Activated CD8-positive, alpha-beta memory T cell treated with anti-CD3 and anti-CD28 coated beads, Interleukin-2, amount 50 U/mL, for 24 hours (primary cell): ENCODE results near the gene FBXO11.

Experiments
- DNase-seq: peaks from one replicate; pipeline ENCODE4 v3.0.0-alpha.2; 2020; ENCODE audit errors: extremely low read depth

FBXO11 gene

DNA sequence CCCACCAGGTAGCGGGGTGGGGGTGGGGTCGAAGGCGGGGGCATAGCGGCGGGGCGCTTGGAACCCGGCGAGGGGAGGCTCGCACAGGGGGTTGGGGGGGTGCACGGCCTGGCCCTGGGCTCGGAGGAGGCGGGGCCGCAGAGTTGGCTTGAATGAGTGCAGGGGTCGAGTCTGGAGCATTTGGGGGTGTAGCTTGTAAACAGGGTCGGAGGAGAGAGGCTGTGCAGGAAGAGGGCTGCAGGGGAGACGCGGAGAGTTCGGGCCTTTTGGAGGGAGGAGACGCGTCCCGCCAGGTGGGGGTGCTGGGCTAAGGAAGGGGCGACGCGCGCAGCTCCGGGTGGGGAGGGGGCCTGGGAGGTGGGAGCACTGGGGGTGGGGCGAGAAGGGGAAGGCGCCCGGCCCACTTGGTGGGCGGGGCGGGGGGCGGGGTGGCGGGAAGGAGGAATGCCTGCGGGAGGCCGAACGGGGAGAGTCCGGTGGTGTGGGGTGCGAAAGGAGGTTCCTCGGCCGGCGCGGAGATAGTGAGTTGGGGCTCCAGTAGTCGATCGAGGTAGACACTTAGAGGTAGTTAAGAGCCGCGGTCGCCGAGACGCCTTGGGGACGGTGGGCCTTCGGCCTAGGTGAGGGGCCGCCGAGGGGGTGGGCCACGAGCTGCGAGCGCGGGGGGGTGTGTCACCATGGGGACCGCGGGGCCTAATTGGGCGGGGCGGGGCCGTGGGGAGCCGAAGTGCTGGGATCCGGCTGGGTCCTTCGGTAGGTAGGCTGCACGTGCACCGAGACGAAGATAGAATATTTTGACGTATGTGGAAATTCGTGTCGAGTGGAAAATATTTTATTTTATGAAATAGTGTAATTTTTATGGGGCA is 122.6 kb downstream of the FBXO11 start:
- peak; percentile 5 for DNase-seq

DNA sequence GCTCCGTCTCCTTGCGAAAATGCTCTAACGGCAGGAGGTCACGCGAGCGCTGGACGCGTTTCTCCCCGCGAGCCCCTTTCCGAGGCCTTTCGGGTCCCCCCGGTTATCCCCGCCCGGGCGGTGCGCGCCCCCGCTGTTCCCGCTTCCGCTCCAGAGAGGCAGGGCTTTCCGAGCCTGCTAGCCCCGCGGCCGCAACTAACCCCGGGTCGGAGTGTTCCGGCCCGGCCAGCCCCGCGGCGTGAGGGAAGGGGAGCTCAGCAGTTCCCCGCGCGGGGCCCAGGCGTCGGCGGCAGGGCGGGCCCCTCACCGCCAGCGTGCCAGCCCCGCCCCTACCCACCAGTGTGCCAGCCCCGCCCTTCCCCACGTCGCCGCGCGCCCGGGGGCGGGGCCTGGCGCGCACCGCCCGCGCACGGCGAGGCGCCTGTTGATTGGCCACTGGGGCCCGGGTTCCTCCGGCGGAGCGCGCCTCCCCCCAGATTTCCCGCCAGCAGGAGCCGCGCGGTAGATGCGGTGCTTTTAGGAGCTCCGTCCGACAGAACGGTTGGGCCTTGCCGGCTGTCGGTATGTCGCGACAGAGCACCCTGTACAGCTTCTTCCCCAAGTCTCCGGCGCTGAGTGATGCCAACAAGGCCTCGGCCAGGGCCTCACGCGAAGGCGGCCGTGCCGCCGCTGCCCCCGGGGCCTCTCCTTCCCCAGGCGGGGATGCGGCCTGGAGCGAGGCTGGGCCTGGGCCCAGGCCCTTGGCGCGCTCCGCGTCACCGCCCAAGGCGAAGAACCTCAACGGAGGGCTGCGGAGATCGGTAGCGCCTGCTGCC is 123.4 kb downstream of the FBXO11 start, which contains the start of gene MSH6:
Gene MSH6, plus strand, starts transcription at position 475 of the 815 bp plus-strand sequence. Its CDS starts 89 bp downstream, at position 564.
- DNase-seq = peak; percentile 51

DNA sequence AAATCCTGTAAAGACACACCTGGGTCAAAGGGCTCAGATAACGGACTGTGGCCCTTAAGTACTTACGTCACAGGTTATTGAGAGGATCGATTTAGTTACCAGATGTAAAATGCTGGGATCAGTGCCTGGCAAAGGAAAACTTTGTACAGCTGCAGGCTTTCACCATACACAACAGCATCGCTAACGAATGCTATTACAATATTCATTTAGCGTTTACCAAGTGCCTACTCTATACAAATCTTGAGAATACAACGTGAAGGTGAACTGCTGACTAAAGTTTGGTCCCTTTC is 124.0 kb downstream of the FBXO11 start:
- DNase-seq = no peak

DNA sequence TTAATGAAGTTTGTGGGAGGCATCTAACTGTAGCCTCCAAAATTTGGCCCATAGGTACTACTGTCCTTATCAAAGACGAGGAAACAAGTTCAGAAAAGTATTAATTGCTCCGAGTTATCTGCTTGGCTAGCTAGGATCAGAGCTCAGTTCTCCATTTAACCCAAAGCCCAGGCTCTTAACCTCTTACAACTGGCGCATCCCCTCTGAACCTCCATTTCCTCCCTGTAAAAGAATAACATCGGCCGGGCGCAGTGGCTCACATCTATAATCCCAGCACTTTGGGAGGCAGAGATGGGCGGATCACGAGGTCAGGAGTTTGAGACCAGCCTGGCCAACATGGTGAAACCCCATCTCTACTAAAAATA is 126.9 kb downstream of the FBXO11 start:
- DNase-seq = no peak

DNA sequence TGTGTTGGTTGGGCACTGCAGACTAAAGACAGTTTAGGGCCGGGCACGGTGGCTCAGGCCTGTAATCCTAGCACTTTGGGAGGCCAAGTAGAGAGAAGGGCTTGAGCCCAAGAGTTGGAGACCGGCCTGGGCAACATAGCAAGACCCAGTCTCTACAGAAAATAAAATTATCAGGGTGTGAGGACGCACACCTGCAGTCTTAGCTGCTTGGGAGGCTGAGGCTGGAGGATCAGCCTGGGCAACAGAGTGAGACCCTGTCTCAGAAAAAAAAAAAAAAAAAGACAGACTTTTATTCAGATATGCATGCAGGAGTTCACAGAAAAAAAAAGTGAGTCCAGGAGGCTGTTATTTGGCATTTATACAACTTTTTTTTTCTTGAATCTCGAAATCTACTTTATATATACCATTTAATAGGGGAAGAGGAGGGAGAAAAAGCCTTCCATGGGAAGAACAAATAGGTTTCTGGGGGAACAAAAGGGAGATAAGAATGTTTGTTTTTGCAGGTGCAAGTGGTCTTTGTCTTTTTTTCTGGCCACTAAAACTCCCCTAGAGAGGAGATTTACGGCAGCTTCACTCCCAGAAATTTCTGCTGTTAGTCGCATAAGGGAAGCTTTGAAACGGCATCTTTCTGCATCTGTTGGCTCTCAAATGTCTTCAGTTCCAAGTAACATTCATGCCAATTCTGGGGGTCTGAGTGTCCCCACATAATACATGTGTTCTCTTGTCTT is 127.4 kb downstream of the FBXO11 start:
- DNase-seq = no peak

DNA sequence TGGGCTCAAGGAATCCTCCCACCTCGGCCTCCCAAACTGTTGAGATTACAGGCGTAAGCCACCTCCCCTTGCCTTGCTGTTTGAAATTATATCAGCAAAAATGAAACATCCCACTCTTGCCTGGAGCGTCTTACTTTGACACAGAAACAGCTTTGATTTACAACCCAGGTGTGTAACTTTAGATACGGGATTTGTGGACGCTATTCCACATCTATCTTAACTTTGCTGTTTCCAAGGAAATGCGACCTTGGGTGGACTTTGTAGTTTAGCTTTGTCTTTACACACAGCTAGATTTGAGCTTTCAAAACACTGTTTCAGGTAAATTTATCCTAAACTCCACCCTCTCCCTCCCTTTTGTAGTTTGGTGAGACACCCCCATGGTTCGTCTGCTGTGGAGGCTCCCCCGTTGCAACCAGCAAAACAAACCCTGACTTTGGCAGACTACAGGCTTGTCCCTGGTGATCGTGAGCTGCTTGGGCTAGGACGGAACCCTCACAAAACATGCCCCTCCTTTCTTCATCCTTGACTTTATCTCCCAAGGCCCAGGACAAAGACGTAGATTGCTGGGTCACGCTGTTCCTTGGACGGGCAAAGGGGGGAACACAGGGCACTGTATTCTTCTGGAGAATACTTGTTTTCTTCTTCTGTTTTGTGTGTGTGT is 128.9 kb downstream of the FBXO11 start:
- no peak for DNase-seq

DNA sequence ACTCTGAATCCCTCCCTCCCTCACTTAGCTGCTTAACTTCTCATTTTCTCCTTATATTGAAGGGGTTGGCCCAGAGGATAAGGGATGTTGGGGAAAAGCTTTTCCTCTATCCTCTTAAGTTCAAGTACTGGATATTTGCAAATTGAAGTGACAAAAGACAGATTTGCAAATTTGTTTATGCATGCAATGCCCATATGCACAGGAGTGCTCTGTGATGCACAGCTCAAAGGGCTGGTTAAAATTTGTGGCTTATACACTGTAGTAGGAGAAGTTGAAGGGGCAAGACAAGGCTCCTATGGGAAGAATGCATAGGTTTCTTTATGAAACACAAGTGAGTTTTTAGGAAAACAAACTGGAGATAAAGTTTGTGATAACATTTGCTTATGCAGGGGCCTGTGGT is 131.7 kb downstream of the FBXO11 start:
- no peak for DNase-seq

DNA sequence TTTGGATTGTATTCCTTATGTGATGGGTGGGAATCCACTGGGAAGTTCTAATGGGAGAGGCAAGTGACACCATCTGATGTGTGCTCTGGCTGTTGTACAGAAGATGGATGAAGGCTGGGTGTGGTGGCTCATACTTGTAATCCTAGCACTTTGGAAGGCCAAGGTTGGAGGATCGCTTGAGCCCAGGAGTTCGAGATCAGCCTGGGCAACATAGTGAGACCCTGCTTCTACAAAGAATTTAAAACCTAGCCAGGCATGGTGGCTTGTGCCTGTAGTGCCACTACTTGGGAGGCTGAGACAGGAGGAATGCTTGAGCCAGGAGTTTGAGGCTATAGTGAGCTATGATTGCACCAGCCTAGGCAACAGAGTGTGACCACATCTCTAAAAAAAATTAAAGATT is 134.0 kb downstream of the FBXO11 start:
- DNase-seq = no peak

DNA sequence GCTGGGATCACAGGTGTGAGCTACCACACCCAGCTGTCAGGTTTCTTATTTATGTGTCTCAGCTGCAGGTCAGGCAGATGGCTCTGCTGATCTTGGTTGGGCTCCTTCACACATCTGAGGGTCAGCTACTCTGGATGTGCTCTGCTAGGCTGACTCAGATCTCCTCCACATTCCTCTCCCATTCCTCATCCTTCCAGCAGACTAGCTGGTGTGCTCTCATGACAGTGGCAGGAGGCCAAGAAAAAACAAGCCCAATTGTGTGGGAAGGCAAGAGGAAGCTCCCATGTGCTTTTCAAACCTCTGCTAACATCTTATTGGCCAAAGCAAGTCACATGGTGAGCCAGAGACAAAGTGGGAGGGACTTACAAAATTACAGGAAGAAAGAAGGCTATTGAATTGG is 135.1 kb downstream of the FBXO11 start:
- no peak for DNase-seq

DNA sequence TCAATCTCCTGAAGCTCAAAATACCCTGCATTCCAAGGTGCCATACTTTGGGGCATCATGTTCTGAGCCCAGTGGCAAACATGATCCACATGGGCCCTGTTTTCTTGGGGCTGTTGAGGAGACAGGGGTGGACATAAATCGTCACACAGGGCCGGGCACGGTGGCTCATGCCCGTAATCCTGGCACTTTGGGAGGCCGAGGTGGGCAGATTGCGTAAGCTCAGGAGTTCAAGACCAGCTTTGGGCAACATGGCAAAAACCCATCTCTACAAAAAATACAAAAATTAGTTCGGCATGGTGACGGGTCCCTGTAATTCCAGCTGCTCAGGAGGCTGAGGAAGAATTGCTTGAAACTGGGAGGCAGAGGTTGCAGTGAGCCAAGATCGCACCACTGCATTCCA is 137.0 kb downstream of the FBXO11 start:
- DNase-seq = no peak

DNA sequence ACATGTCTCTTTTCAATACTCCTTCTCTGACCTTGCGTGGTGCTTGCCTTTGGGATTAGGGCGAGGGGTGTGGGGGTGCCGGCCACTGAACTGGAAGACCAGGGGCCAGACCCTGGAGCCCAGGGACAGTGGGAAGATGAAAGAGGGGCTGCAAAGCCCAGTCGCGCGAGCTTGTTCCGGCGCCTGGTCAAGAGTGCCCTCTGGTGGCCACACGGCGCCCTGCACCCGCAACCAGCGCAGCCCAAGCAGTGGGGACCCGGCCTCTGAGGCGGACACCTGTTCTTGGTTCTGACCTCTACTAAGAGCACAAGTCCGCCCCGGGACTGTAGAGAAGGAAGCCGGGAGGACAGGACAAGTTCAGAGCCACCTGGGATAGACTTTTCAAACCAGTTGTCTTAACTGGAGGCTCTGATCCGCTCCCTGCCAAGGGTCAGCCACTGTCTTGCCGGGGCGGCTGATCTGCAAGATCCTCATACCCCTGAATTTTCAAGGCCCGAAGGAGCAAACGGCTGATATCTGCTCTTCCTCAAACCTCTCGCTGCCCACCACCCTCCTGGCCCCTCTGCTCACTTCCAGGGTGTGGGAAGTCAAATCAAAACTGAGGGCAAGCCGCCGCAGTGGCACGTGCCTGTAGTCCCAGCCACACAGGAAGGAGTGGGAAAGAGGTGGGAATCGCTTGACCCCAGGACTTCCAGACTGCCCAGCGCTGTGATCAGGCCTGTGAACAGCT is 138.3 kb downstream of the FBXO11 start:
- DNase-seq = peak; percentile 28

DNA sequence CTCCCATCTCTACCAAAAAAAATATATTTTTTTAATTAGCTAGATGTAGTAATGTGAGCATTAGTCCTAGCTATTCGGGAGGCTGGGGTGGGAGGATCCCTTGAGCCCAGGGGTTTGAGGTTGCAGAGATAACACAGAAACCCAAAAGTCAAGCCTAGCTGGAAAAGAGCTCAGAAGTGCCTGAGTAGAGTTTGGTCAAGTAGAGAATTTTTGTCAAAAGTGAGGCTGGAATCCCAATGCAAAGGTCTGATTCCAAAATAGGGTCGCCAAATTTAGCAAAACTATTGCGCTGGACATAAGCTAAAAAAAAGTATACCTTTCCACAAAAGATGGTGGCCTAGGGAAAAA is 138.8 kb downstream of the FBXO11 start:
- DNase-seq = no peak

DNA sequence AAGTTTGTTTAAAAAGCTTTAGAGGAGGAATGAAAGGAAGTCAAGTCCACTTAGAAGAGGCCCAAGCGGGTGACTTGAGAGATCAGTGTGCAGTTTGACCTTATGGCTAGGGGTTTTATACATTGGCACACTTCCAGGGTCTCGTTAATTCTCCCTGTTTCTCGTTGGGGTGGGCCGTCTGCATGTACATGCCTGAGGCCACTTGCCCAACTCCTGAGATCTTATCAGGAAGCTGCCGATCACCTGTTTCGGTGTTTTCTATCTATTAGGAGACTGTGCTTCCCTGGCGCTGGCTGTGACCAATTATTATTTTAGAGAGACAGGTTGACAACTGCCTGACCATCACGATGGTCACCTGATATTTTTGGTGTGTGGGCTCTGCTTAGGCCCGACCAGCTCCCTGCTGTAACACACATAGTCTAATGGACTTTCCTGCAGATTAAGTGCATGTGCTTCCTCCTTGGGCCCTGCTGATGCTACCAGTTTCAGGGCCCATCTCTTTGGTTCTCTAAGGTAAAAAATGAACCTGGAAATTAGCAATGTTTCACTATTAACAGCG is 154.4 kb downstream of the FBXO11 start:
- DNase-seq = no peak

DNA sequence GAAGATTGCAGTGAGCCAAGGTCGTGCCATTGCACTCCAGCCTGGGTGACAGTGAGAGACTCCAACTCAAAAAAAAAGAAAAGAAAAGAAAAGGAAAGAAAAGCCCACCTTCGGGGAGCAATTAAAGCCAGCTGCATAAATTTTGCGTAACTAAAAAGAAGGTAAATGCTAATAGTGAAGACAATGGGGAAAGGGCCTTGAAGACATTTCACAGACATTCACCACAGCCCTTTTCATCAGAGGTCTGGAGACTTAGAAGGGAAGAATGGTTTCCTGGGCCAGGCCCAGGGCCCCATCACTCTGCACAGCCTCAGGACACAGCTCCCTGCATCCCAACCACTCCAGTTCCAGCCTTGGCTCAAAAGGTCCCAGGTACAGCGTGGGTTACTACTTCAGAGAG is 158.4 kb downstream of the FBXO11 start:
- no peak for DNase-seq

DNA sequence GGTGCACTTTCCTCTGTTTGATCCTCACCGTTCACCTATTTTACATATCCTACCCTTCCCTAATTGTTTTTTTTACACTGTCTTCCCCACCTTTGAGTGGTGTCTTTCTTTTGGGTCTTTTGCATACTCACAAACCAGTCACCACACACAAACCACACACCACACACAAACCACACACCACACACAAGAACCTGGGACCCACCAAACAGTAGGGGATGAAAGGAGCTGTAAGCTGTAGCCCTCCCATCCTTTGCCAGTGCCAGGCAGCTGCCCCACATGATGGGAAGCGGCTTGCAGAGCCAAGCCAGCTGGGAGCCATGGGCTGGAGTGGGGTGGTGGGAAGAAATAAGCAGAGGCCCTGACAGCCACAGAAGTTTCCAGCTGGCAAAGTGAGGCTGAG is 162.2 kb downstream of the FBXO11 start:
- DNase-seq = no peak

DNA sequence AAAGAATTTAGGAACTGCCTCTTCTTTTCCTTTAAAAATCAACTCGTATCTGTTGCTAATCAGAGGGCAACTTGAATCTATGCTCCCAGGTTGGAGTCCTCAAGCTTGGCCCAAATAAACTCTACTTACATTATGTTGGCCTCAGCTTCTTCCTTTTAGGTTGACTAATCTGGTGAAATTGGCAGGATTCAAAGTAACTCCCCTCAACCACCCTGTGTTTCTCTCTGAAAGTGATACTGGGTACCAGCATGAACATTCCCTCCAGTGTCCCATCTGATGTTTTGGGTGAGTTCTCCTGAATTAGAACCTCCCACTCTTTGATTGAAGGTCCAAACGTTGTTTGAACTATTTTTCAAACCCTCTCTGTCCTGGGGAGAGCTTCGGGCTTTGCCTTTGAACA is 164.7 kb downstream of the FBXO11 start:
- DNase-seq = no peak

DNA sequence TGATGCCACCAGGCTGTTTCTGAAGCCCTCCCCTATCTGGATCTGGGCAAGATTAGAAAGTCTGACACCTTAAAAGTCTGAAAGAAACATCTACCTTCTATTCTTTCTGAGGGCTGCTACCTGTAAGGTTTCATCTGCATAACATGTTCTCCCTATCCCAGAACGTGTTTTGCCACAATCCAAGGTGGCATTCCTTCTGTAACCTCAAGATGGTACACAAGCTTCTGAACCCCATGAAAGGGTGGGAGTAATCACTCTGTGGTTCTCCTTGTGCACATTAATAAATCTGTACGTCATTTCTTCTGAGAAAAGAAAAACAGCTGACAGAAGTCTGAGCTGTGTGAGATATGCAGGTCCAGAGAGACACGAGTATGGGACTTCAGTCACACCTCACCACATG is 165.2 kb downstream of the FBXO11 start:
- DNase-seq = no peak
